Posterior cingulate gyrus (tissue), 11 donors: ENCODE data around the gene IRAK4.

ENCODE experiments used
- DNase-seq, 10 donors: peaks; one replicate each; pipeline versions ENCODE4 v3.0.0 to v3.0.0-alpha.2; 2020 to 2021; ENCODE audit warnings: mixed read lengths in 3 of 10
- intact Hi-C: fragments of 100-400 bp; cut with DNase I; formaldehyde crosslinking; loops from one replicate; pipeline ENCODE4 v1.15.1; 2023

The IRAK4 gene

GRCh38 chr12:43832463-43833168, 73.9 kb downstream of the IRAK4 start:
- DNase-seq, result no peak
- intact Hi-C loops, result no loop called here

DNA sequence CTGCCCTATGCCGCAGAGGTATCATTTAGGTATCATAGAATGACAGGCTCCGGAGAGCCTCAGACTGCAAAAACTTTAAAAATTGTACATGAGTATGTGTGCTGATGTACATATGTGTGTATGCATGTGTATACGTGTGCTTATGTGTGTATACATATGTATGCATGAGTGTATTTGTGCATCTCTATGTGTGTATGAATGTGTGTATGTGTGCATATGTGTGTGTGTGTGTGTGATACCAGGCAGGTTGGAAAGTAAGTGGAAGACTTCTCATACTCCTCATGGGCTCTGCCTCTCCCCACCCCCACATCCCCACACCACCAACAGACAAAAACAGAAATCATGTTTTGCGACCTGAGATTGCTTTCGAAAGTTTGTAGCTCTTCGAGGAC, 76.5 kb downstream of the IRAK4 start:
- DNase-seq, result no peak
- intact Hi-C loops, result no loop called here

GRCh38 chr12:43835656-43836474, 77.1 kb downstream of the IRAK4 start, which contains the start of gene TMEM117:
TSS of gene TMEM117 (plus strand) at chr12:43836081.
- peak; percentile 34 to 92 (median 53) for DNase-seq
- intact Hi-C loops, result loop anchor here (2.0 kb wide), 1 partner anchor 29 kb away; the partner anchor contains the start of gene TWF1

- peak in 1 of 10 donors; percentile 10 for DNase-seq
- intact Hi-C loops, result loop anchor here (2.0 kb wide), 1 partner anchor 30 kb away; the partner anchor contains the start of gene TWF1
Measured at GRCh38 chr12:43836475-43836989, 77.8 kb downstream of the IRAK4 start.
